K562 (cell line): ENCODE measurements around the gene ZACN. TPM values are rescaled to one million over a fixed set of nuclear protein-coding genes. Genes with fewer than 3 reads are reported as not detected.
A peak's percentile ranks its signal among the peaks of the same experiment; 100 is the strongest.

Source experiments
- ARID2 ChIP-seq: fragments of 450-650 bp; IDR thresholded peaks from 2 replicates; pipeline ENCODE4 v1.6.1; 2017; ENCODE audit warnings: antibody characterized with exemption, mild to moderate bottlenecking
- CHCHD3 ChIP-seq: fragments of 250-450 bp; sonication (Bioruptor Pico); IDR thresholded peaks from 2 replicates; pipeline ENCODE4 v2.1.2; 2022; ENCODE audit warnings: mild to moderate bottlenecking
- CSDE1 ChIP-seq, 2 experiments: fragments of 450-650 bp; IDR thresholded peaks; 2 replicates each; pipeline ENCODE4 v1.6.1; 2016; ENCODE audit warnings: mild to moderate bottlenecking in 1 of 2
- ELF2 ChIP-seq: fragments of 250-450 bp; sonication (Bioruptor Pico); IDR thresholded peaks from 2 replicates; pipeline ENCODE4 v1.5.0; 2021; ENCODE audit warnings: mild to moderate bottlenecking
- ESRRB ChIP-seq: fragments of 250-450 bp; sonication (Bioruptor Pico); IDR thresholded peaks from 2 replicates; pipeline ENCODE4 v1.5.0; 2020; ENCODE audit warnings: mild to moderate bottlenecking, moderate library complexity, borderline replicate concordance
- RBM22 ChIP-seq: fragments of 200-400 bp; formaldehyde crosslinking; IDR thresholded peaks from 2 replicates; pipeline ENCODE4 v1.6.1; 2018; ENCODE audit warnings: low read length, low read depth; ENCODE audit not compliant: poor library complexity, severe bottlenecking
- TFAP4 ChIP-seq: sonication (generic); formaldehyde crosslinking; IDR thresholded peaks from 2 replicates; pipeline ENCODE4 v1.8.0; 2022; ENCODE audit warnings: missing genetic modification reagents, mild to moderate bottlenecking, moderate library complexity, borderline replicate concordance
- ZNF121 ChIP-seq: sonication (generic); formaldehyde crosslinking; conservative IDR thresholded peaks from 2 replicates; pipeline ENCODE4 v1.8.0; 2022; ENCODE audit warnings: missing genetic modification reagents
- polyA plus RNA-seq, 8 experiments: library from polyadenylated mRNA; depleted of rRNA in 4 of 8; stranded (reverse) in 5 of 8; unstranded in 3 of 8; fragments of >200 nt; fragmentation: Nextera tagmentation in 2 of 8; fragmentation: Illumina TruSeq in 1 of 8; extraction: Ambion mirVana in 2 of 8; extraction: Trizol in 1 of 8; gene quantifications; 2 replicates each; pipeline versions ENCODE4 v1.2.1 to v1.2.3, GENCODE V29; 2011 to 2014; ENCODE audit warnings: inconsistent platforms in 1 of 8, missing spikeins in 1 of 8
- total RNA-seq, 7 experiments: library from RNA; depleted of rRNA in 6 of 7; stranded (reverse); fragments of >200 nt in 6 of 7; fragmentation: Illumina TruSeq in 2 of 7; extraction: Trizol in 2 of 7; gene quantifications; 2 replicates each; pipeline versions ENCODE4 v1.2.1 to v1.2.3, GENCODE V29; 2011 to 2021; ENCODE audit warnings: low replicate concordance in 1 of 7
- TF ChIP-seq, protein P1 (sequence below): IDR thresholded peaks from 2 replicates; pipeline ENCODE4 v1.6.1; 2014; ENCODE audit warnings: antibody characterized with exemption

ZACN gene
- total and polyA plus RNA-seq, 9 of the 15 experiments (the other 6 are each of a cell fraction or from before 2014, with no cell fraction given), result 0.07 TPM; not detected in 8

DNA sequence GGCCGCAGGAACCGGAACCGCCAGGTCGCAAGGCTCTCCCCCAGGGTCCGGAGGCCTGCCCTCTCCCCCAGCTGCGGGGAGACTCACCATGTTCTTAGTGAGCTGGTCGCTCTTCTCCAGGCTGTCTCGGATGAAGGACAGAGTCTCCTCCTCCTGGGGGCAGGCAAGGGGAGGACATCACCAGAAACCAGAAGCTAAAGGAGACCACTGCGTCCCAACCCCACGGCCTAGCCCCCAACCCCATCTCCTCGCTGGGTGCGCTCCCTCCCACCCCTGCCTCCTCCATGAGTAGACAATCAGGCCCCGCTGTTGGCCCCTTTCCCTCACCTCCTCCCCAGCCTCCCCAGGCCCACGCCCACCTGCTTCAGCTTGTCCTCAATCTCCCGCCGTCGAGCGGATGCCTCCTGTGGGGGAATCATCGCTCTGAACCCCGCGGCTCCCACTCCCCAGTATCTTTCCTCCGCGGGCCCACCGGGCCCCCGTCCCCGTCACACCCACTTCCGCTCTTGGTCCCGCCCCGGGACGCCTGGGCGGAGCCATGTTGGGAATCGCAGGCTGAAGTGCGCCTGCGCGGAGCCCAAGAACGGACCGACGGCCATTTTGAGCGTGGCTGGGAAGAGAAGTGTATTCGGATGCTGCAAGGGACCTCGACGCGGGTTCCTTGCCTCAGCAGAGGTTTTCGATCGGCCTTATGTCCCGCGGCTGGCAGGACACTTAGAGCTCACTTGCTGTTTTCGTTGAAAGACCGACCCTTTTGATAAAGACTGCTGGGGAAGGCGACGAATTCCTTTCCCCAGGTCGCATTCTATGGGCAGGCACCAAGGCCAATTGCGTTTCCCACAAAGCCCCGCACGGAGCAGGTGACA is 24.5 kb downstream of the ZACN start, which contains the start of gene EXOC7 (continued):
- TF ChIP-seq, protein P1, sequence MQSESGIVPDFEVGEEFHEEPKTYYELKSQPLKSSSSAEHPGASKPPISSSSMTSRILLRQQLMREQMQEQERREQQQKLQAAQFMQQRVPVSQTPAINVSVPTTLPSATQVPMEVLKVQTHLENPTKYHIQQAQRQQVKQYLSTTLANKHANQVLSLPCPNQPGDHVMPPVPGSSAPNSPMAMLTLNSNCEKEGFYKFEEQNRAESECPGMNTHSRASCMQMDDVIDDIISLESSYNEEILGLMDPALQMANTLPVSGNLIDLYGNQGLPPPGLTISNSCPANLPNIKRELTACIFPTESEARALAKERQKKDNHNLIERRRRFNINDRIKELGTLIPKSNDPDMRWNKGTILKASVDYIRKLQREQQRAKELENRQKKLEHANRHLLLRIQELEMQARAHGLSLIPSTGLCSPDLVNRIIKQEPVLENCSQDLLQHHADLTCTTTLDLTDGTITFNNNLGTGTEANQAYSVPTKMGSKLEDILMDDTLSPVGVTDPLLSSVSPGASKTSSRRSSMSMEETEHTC, result no peak
- TF ChIP-seq ZNF121 (no peak), CHCHD3 (CRISPR knock-in tag) (no peak), ESRRB (CRISPR knock-in tag) (no peak), ARID2 (no peak), CSDE1 (IDR thresholded peaks at IDR 0.05) (no peak), ELF2 (CRISPR knock-in tag) (peak; percentile 68), RBM22 (no peak), TFAP4 (CRISPR knock-in tag) (0 out of 2 replicates have a peak, but pooled peaks have one; percentile 42)
